Colonic mucosa (tissue), 4 donors: ENCODE results near the gene BRD4. TPM values are rescaled to one million over a fixed set of nuclear protein-coding genes. Genes with fewer than 3 reads are reported as not detected.
A peak's percentile ranks its signal among the peaks of the same experiment; 100 is the strongest.

Experiments used
- DNase-seq: peaks from one replicate; pipeline ENCODE4 v3.0.0-alpha.2; 2020
- H3K27ac ChIP-seq: fragments of 200-600 bp; one replicate; pipeline ENCODE4 v1.8.0; 2021
- H3K27me3 ChIP-seq: fragments of 200-600 bp; one replicate; pipeline ENCODE4 v1.8.0; 2021
- H3K36me3 ChIP-seq: fragments of 200-600 bp; one replicate; pipeline ENCODE4 v1.8.0; 2021
- H3K4me1 ChIP-seq: fragments of 200-600 bp; one replicate; pipeline ENCODE4 v1.8.0; 2021; ENCODE audit warnings: mild to moderate bottlenecking
- H3K4me3 ChIP-seq: fragments of 200-600 bp; one replicate; pipeline ENCODE4 v1.8.0; 2021
- H3K9ac ChIP-seq, 2 donors: one replicate each; pipeline ENCODE4 v1.7.0; 2013; ENCODE audit warnings: control low read depth in 2 of 2, low read depth in 2 of 2, low read length in 2 of 2
- H3K9me3 ChIP-seq: fragments of 200-600 bp; one replicate; pipeline ENCODE4 v1.8.0; 2021
- CTCF ChIP-seq: fragments of 200-600 bp; IDR thresholded peaks from one replicate; pipeline ENCODE4 v1.8.0; 2022; ENCODE audit warnings: antibody characterized with exemption, mild to moderate bottlenecking
- intact Hi-C: fragments of 100-400 bp; cut with DNase I; formaldehyde crosslinking; loops from one replicate; pipeline ENCODE4 v1.14.1; 2022
- total RNA-seq, 2 donors: library from RNA; stranded (reverse); fragmentation: NEBNext Ultra II Directional in 1 of 2; extraction: Animal tissue kit (Norgen Biotek cat#: 25700) in 1 of 2; gene quantifications; one replicate each; pipeline ENCODE4 v1.2.1, GENCODE V29; 2021
- donor health status: healthy.
- donor health status: DM: no; HTN: no; CAD: no.
- donor health status: DM: no; HTN: no; CAD: no.

Gene BRD4
- total RNA-seq, 2 donors from 2014 or later: 67.2 to 82.7 TPM

GRCh38 chr19:15240515-15240914, 91.8 kb downstream of the BRD4 start:
- H3K27ac ChIP-seq: no peak overlapping the region
- H3K27me3 ChIP-seq: no peaks in the 10 kb centered on the region
- no peaks in the 10 kb centered on the region for H3K4me1 ChIP-seq
- H3K9ac ChIP-seq: no peak overlapping the region
- no peaks in the 10 kb centered on the region for H3K9me3 ChIP-seq
- peaks cover 32% of the 10 kb centered on the region for H3K36me3 ChIP-seq
- DNase-seq: no peak
- intact Hi-C loops: no loop called here
- no peak for TF ChIP-seq CTCF
- H3K4me3 ChIP-seq: no peak overlapping the region

DNA sequence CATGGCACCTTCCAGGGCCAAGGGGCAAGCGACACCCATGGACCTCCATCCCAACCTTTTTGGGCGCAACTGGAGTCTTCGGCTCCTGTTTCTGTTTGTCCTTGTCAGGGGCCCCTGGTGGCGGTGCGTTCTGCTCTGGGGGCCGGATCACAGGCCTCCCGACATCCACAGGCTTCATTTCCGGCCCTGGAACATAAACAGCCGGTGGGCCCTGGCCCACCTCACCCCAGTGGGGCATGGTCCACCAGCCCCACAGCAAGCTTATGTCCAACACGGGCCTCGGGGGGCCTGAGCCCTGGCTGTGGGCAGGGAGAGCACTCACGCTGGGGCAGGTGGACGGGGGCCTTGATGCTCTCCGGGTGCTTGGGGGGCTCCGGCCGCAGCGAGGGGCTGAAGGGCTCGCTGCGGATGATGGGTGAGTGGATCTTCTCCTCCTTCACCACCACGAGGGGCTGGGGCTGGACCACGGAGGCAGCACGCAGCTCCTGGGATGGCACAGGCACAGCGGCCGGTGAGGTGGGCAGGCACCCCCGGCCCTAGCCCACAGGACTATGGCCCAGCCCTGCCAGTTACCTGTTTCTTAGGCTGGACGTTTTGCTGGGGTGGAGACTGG, 92.9 kb downstream of the BRD4 start:
- peaks cover 28% of the 10 kb centered on the region for H3K36me3 ChIP-seq
- H3K4me3 ChIP-seq: no peak overlapping the region
- no peak for DNase-seq
- H3K4me1 ChIP-seq: no peaks in the 10 kb centered on the region
- no peak for TF ChIP-seq CTCF
- intact Hi-C loops: no loop called here
- H3K27me3 ChIP-seq: no peaks in the 10 kb centered on the region
- H3K9me3 ChIP-seq: no peaks in the 10 kb centered on the region
- no peak overlapping the region for H3K9ac ChIP-seq
- no peak overlapping the region for H3K27ac ChIP-seq

- Histone ChIP-seq H3K9ac (peak overlapping the region in 1 of 2 donors; percentile 24), H3K9me3 (no peaks in the 10 kb centered on the region), H3K4me1 (no peaks in the 10 kb centered on the region), H3K36me3 (peaks cover 28% of the 10 kb centered on the region), H3K27ac (no peak overlapping the region), H3K27me3 (no peaks in the 10 kb centered on the region), H3K4me3 (no peak overlapping the region)
- intact Hi-C loops: no loop called here
- no peak for DNase-seq
- no peak for TF ChIP-seq CTCF
Measured at GRCh38 chr19:15238639-15239155, 93.6 kb downstream of the BRD4 start.

DNA sequence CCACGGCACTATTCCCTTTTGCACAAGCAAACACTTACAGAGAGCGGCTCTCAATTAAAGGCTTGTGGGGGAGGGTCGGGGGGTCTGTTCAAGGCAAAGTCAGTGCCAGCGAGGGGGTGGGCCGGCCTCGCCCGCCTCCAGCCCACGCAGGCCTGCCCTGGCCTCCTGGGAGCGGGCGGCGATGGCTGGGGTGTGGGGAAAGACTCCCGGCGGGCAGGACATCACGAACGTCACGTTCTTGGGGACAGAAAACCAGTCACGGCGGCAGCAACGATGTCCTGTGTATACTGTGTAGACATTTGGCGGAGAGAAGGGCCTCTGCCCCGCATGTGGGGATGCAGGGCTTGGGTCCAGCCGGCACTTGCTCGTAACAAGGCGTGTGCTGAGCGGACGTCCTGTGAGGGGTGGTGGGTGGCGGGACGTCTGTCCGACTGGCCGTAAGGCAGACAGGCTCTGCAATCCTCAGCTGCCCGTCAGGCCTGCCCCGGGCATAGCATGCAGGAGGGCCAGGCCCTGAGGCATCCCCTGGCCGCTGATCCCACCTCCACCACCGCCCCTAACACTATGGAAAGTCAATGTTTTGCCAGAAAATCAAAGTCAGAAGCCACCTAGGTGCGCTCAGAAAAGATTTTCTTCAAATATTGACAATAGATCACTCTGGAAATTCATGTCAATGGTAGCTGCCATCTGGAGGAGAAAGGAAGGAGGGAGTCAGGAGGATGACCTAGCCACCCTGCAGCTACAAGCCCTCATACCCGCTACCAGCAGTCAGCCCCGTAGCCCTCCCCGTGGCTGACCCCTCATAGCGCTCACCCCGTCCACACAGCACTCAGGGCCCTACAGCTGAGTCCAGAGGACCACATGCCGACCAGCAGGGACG, 94.3 kb downstream of the BRD4 start:
- Histone ChIP-seq H3K9ac (peak overlapping the region in 1 of 2 donors; percentile 24), H3K9me3 (no peaks in the 10 kb centered on the region), H3K36me3 (peaks cover 28% of the 10 kb centered on the region), H3K27ac (no peak overlapping the region), H3K4me1 (peaks cover 4% of the 10 kb centered on the region), H3K4me3 (no peak overlapping the region), H3K27me3 (peaks cover 6% of the 10 kb centered on the region)
- TF ChIP-seq CTCF: no peak
- DNase-seq: no peak
- intact Hi-C loops: no loop called here

GRCh38 chr19:15236886-15237285, 95.5 kb downstream of the BRD4 start:
- Histone ChIP-seq H3K9me3 (no peaks in the 10 kb centered on the region), H3K4me3 (no peak overlapping the region), H3K36me3 (peaks cover 23% of the 10 kb centered on the region), H3K9ac (no peak overlapping the region), H3K27me3 (peaks cover 14% of the 10 kb centered on the region), H3K27ac (no peak overlapping the region), H3K4me1 (peaks cover 4% of the 10 kb centered on the region)
- DNase-seq: no peak
- TF ChIP-seq CTCF: no peak
- intact Hi-C loops: no loop called here
